ENCODE measurements around the gene PYY. TPM values are rescaled to one million over a fixed set of nuclear protein-coding genes. Genes with fewer than 3 reads are reported as not detected.

The PYY gene
- total and polyA plus RNA-seq, 2 experiments from 2014 or later: not detected

GRCh38 chr17:43916385-43916784, 37.4 kb downstream of the PYY start:
- Histone ChIP-seq H3K27ac (no peak overlapping the region), H3K9me3 (ENCODE audit: low read depth) (no peaks in the 10 kb centered on the region), H3K27me3 (peaks cover 5% of the 10 kb centered on the region), H3K4me3 (no peak overlapping the region), H3K36me3 (no peaks in the 10 kb centered on the region), H3K4me1 (ENCODE audit: low read depth) (no peaks in the 10 kb centered on the region)
- TF ChIP-seq CTCF (IDR thresholded peaks at IDR 0.05; ENCODE audit: low read depth, low read length): no peak
- no peak for DNase-seq (ENCODE audit: low read depth in 1 of 2, low spot score in 1 of 2)

DNA sequence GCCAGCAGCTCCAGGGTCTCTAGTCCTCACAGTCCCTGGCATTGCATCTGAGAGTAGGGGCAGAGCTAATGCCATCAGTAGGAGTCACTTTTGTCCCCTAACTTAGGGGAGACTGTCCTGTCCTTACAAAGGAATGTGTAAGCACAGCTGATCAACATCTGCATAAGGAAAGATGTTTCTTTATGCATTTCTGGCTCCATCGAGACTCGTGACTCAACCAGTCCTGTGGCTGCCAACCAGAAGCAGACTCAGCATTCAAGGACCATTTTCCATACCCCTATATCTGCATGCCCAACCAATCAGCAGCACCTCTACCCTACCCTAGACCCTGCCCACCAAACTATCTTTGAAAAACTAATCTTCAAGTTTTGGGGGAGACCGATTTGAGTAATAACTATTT, 38.2 kb downstream of the PYY start:
- Histone ChIP-seq H3K4me3 (no peak overlapping the region), H3K36me3 (no peaks in the 10 kb centered on the region), H3K4me1 (ENCODE audit: low read depth) (no peaks in the 10 kb centered on the region), H3K27me3 (peaks cover 5% of the 10 kb centered on the region), H3K9me3 (ENCODE audit: low read depth) (no peaks in the 10 kb centered on the region), H3K27ac (no peak overlapping the region)
- no peak for TF ChIP-seq CTCF (IDR thresholded peaks at IDR 0.05; ENCODE audit: low read depth, low read length)
- no peak for DNase-seq (ENCODE audit: low read depth in 1 of 2, low spot score in 1 of 2)

DNA sequence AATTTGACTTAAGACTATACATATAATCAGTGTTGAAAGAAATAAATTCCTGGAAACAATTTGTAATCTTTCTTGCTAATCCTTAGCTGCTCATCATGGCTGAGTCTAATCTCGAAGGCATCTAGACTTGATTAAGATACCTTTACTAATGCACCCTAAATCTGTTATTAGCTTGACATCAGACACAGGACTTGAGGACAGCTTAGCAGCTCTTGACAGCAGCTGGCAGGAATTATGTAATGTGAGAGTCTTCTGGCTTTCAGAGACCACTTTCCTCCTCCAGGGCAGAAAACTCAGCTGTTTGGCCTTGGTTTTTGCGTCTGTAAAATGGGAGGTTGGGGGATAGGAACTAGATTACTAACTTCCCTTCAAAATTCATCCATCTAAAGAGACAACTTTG, 39.3 kb downstream of the PYY start:
- no peaks in the 10 kb centered on the region for H3K4me1 ChIP-seq (ENCODE audit: low read depth)
- H3K9me3 ChIP-seq (ENCODE audit: low read depth): no peaks in the 10 kb centered on the region
- H3K27me3 ChIP-seq: peaks cover 5% of the 10 kb centered on the region
- no peaks in the 10 kb centered on the region for H3K36me3 ChIP-seq
- no peak for DNase-seq (ENCODE audit: low read depth in 1 of 2, low spot score in 1 of 2)
- no peak overlapping the region for H3K4me3 ChIP-seq
- no peak for TF ChIP-seq CTCF (IDR thresholded peaks at IDR 0.05; ENCODE audit: low read depth, low read length)
- no peak overlapping the region for H3K27ac ChIP-seq

- no peak for DNase-seq (ENCODE audit: low read depth in 1 of 2, low spot score in 1 of 2)
- TF ChIP-seq CTCF (IDR thresholded peaks at IDR 0.05; ENCODE audit: low read depth, low read length): no peak
- no peak overlapping the region for H3K27ac ChIP-seq
- no peak overlapping the region for H3K4me3 ChIP-seq
- no peaks in the 10 kb centered on the region for H3K9me3 ChIP-seq (ENCODE audit: low read depth)
- H3K27me3 ChIP-seq: peaks cover 13% of the 10 kb centered on the region
- no peaks in the 10 kb centered on the region for H3K36me3 ChIP-seq
- no peaks in the 10 kb centered on the region for H3K4me1 ChIP-seq (ENCODE audit: low read depth)
Observed at GRCh38 chr17:43913584-43913983, 40.2 kb downstream of the PYY start.

DNA sequence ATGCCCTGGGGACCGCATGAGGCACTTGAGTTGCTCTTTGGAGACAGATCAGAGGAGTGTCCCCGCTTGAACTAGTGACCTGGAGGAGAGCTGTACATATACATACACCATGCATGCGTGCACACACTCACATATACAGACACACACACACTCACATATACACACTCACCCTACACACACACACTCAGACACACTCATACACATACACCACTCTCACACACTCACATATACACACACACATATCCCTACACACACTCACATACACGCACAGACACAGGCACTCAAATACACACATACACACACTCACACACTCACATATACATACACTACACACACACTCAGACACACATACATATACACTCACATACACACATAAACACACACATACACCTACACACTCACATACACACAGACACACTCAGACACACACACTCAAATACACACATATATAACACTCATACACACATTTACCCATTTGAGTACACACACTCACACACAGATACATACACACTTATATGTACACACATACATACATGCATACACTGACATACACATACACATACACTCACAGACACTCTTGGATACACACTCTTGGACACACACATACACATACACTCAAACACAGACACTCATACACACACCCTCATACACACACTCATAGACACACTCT, 41.0 kb downstream of the PYY start:
- no peaks in the 10 kb centered on the region for H3K9me3 ChIP-seq (ENCODE audit: low read depth)
- H3K4me1 ChIP-seq (ENCODE audit: low read depth): peaks cover 5% of the 10 kb centered on the region
- DNase-seq (ENCODE audit: low read depth in 1 of 2, low spot score in 1 of 2): no peak
- no peak for TF ChIP-seq CTCF (IDR thresholded peaks at IDR 0.05; ENCODE audit: low read depth, low read length)
- H3K27ac ChIP-seq: no peak overlapping the region
- no peak overlapping the region for H3K4me3 ChIP-seq
- H3K27me3 ChIP-seq: peaks cover 19% of the 10 kb centered on the region
- H3K36me3 ChIP-seq: no peaks in the 10 kb centered on the region
